ENCODE data around the gene CYB561. TPM values are rescaled to one million over a fixed set of nuclear protein-coding genes. Genes with fewer than 3 reads are reported as not detected.

The CYB561 gene
- total and polyA plus RNA-seq, 9 of the 15 experiments (the other 6 are each of a cell fraction or from before 2014, with no cell fraction given): 4.0 to 30.8 (median 17.4) TPM

- TF ChIP-seq CUX1 (CRISPR knock-in tag; IDR thresholded peaks at IDR 0.05) (no peak), FOXM1 (IDR thresholded peaks at IDR 0.05; ENCODE audit: low read depth) (no peak), FOXM1 (CRISPR knock-in tag; IDR thresholded peaks at IDR 0.05; ENCODE audit: low read depth) (0 out of 2 replicates have a peak, but pooled peaks have one; percentile 41), E2F3 (CRISPR knock-in tag; IDR thresholded peaks at IDR 0.05) (peak; percentile 36; the same call in 1 of the 2 replicates), CCAR2 (IDR thresholded peaks at IDR 0.05; ENCODE audit: low read depth, low read length) (no peak), PKNOX1 (IDR thresholded peaks at IDR 0.05) (no peak), ZNF431 (CRISPR knock-in tag; IDR thresholded peaks at IDR 0.05) (peak; percentile 75), FOXP1 (CRISPR knock-in tag; IDR thresholded peaks at IDR 0.05) (peak; percentile 96), HDAC8 (tag; IDR thresholded peaks at IDR 0.05) (peak; percentile 41; the same call in 1 of the 2 replicates), BRCA1 (IDR thresholded peaks at IDR 0.05) (no peak), BRCA1 (CRISPR knock-in tag; IDR thresholded peaks at IDR 0.05) (peak; percentile 60; the same call in 1 of the 2 replicates), BHLHE40 (IDR thresholded peaks at IDR 0.05; ENCODE audit: low read length) (peak; percentile 99), TCF7L2 (IDR thresholded peaks at IDR 0.05; ENCODE audit: low read depth, low read length) (no peak), ZNF740 (CRISPR knock-in tag; IDR thresholded peaks at IDR 0.05) (peak; percentile 53; the same call in 1 of the 2 replicates), ZNF740 (tag; IDR thresholded peaks at IDR 0.05) (no peak), GTF2E2 (tag; IDR thresholded peaks at IDR 0.05) (peak; percentile 51; the same call in 1 of the 2 replicates)
- TF ChIP-seq, protein P1, sequence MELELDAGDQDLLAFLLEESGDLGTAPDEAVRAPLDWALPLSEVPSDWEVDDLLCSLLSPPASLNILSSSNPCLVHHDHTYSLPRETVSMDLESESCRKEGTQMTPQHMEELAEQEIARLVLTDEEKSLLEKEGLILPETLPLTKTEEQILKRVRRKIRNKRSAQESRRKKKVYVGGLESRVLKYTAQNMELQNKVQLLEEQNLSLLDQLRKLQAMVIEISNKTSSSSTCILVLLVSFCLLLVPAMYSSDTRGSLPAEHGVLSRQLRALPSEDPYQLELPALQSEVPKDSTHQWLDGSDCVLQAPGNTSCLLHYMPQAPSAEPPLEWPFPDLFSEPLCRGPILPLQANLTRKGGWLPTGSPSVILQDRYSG (tag; conservative IDR thresholded peaks at IDR 0.05; ENCODE audit: low read depth): no peak
Measured at GRCh38 chr17:63445954-63446752, at the start of gene CYB561 (continued).
